Thoracic aorta (tissue), 2 donors: ENCODE measurements around the gene SULT1C2. TPM values are rescaled to one million over a fixed set of nuclear protein-coding genes. Genes with fewer than 3 reads are reported as not detected.
A peak's percentile ranks its signal among the peaks of the same experiment; 100 is the strongest.

Experiments
- ATAC-seq: fragments of 150-250 bp; one replicate; pipeline ENCODE4 v1.8.0; 2017; ENCODE audit warnings: low read depth; ENCODE audit not compliant: insufficient number of reproducible peaks, low FRiP score
- DNase-seq: peaks from one replicate; pipeline ENCODE4 v3.0.0-alpha.2; 2020; ENCODE audit warnings: low spot score
- H3K27ac ChIP-seq, 2 donors: fragments of 200-600 bp; sonication (generic); 1 replicate in 1 of 2; 2 replicates in 1 of 2; pipeline ENCODE4 v1.5.1; 2016; ENCODE audit warnings: mild to moderate bottlenecking in 2 of 2, moderate library complexity in 2 of 2
- H3K27me3 ChIP-seq: fragments of 200-600 bp; sonication (generic); replicated peaks from 2 replicates; pipeline ENCODE4 v1.6.0; 2016; ENCODE audit warnings: mild to moderate bottlenecking; ENCODE audit not compliant: insufficient read depth
- H3K36me3 ChIP-seq: fragments of 200-600 bp; sonication (generic); one replicate; pipeline ENCODE4 v1.5.1; 2016
- H3K4me1 ChIP-seq, 2 donors: fragments of 200-600 bp; sonication (generic); 1 replicate in 1 of 2; 2 replicates in 1 of 2; pipeline versions ENCODE4 v1.5.1 to v1.6.0; 2016; ENCODE audit warnings: low read depth in 2 of 2, mild to moderate bottlenecking in 1 of 2; ENCODE audit not compliant: control insufficient read depth in 1 of 2
- H3K4me3 ChIP-seq: fragments of 200-600 bp; sonication (generic); 2 replicates; pipeline ENCODE4 v1.5.1; 2016; ENCODE audit warnings: mild to moderate bottlenecking
- H3K9me3 ChIP-seq: fragments of 200-600 bp; sonication (generic); 2 replicates; pipeline ENCODE4 v1.5.1; 2016
- CTCF ChIP-seq: fragments of 200-600 bp; sonication (generic); IDR thresholded peaks from one replicate; pipeline ENCODE4 v1.5.1; 2019; ENCODE audit warnings: antibody characterized with exemption
- total RNA-seq, 2 donors: library from RNA; depleted of rRNA; stranded (reverse); fragments of >200 nt; gene quantifications; one replicate each; pipeline versions ENCODE4 v1.1.0 to v1.2.3, GENCODE V29; 2016

The SULT1C2 gene
- total RNA-seq, 2 donors from 2014 or later = 16.6 TPM; not detected in 1

DNA sequence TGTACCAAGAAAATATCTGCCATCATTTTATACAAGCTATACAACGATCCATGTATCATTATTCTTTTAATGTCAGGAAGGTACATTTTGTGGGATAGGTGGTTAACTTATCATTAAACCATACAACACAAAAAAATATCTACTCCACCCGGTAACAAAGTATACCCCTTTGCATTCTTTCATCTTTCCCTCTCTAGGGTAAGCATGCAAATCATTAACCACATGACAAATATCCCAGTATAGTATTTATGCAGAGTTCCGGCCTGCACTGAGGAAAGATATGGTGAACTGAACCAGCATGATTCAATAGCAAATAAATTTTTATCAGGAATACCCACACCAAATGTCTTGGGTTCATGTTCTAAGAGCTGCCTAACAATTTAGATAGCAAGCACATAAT, 22.5 kb upstream of the SULT1C2 start:
- no peaks in the 10 kb centered on the region for H3K9me3 ChIP-seq
- DNase-seq = no peak
- no peak for TF ChIP-seq CTCF
- no peak for ATAC-seq
- no peak overlapping the region for H3K4me3 ChIP-seq
- H3K36me3 ChIP-seq = no peaks in the 10 kb centered on the region
- no peaks in the 10 kb centered on the region for H3K27me3 ChIP-seq
- H3K4me1 ChIP-seq = peaks cover 5 to 11% of the 10 kb centered on the region in 2 donors
- H3K27ac ChIP-seq = no peak overlapping the region

- Histone ChIP-seq H3K4me3 (no peak overlapping the region), H3K9me3 (no peaks in the 10 kb centered on the region), H3K27me3 (no peaks in the 10 kb centered on the region), H3K4me1 (peaks cover 5 to 17% of the 10 kb centered on the region in 2 donors), H3K27ac (peak overlapping the region in 1 of 2 donors; percentile 60), H3K36me3 (no peaks in the 10 kb centered on the region)
- no peak for TF ChIP-seq CTCF
- no peak for DNase-seq
- ATAC-seq = no peak
Measured at GRCh38 chr2:108267101-108267500, 21.6 kb upstream of the SULT1C2 start.

DNA sequence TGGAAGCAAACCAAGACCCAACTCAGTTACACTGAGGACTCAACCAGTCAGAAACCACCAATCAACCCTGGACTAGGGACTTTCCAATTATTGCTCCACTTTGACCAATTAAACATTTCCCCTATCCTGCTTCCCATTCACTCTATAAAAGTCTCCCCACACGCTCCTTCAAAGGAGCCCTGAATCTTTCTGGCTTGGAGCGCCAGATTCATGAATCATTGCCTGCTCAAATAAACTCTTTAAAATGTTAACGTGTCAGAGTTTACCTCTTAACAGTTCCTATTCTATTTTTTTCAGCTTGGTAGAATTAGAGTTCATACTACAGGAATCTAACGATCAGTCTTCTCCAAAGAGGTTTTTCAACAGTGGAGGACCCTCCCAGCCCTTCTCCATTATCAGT, 20.7 kb upstream of the SULT1C2 start:
- Histone ChIP-seq H3K36me3 (no peaks in the 10 kb centered on the region), H3K9me3 (no peaks in the 10 kb centered on the region), H3K27me3 (no peaks in the 10 kb centered on the region), H3K27ac (peak overlapping the region; percentile 5 to 60), H3K4me3 (no peak overlapping the region), H3K4me1 (peaks cover 5 to 24% of the 10 kb centered on the region in 2 donors)
- ATAC-seq (peak; percentile 59), DNase-seq (no peak)
- TF ChIP-seq CTCF = no peak

GRCh38 chr2:108270346-108270745, 18.3 kb upstream of the SULT1C2 start:
- Histone ChIP-seq H3K27ac (no peak overlapping the region), H3K27me3 (no peaks in the 10 kb centered on the region), H3K36me3 (no peaks in the 10 kb centered on the region), H3K9me3 (no peaks in the 10 kb centered on the region), H3K4me3 (no peak overlapping the region), H3K4me1 (peaks cover 5 to 24% of the 10 kb centered on the region in 2 donors)
- TF ChIP-seq CTCF = no peak
- DNase-seq (no peak), ATAC-seq (no peak)

DNA sequence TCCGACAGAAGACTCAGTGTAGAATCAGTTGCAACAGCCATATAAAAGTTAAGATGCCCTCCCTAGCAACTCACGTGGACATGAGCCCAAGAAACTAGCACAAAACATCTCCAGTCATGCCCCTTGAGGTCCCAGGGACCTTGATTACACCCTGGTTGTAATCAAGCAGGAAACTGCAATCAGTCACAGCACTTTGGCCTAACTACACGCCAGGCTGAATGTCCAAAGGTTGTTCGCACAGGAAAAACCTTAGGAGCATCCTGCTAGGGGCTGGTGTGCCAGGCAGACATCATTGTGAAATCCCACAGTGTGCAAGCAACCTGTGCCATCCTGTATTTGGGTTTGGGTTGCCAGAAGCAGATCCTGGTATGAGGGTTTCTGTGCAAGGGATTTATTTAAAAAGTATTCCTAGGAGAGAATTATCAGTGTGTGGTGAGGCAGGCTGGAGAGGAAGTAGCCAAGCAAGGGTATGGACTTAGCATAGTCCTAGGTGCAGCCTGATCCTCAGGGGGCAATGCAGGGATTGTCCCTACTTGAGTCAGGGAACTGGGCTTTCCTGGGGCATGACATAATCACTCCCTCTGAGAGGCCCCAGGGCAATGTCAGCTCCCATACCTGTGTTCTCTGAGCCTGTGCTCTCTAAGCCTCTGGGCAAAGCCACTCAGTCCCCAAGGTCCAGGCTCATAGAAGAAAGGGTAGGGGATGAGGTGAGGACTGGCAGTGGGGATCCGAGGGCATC, 17.8 kb upstream of the SULT1C2 start:
- TF ChIP-seq CTCF = no peak
- Histone ChIP-seq H3K27me3 (no peaks in the 10 kb centered on the region), H3K9me3 (no peaks in the 10 kb centered on the region), H3K4me1 (peaks cover 5 to 24% of the 10 kb centered on the region in 2 donors), H3K36me3 (no peaks in the 10 kb centered on the region), H3K27ac (peak overlapping the region in 1 of 2 donors; percentile 53), H3K4me3 (no peak overlapping the region)
- DNase-seq (no peak), ATAC-seq (no peak)
